HG03439 (cell line): ENCODE measurements around the gene FEM1C.
"Not testable (repeated sequence)": the region's sequence is repeated elsewhere in the genome, so short reads cannot be mapped to it uniquely, and the experiment has no call there.

Source experiments
- ATAC-seq: cut with Tn5 transposase; IDR thresholded peaks from one replicate; pipeline ENCODE4 v1.9.1; 2021; ENCODE audit warnings: mild to moderate bottlenecking, moderate library complexity; ENCODE audit not compliant: unreplicated experiment

The FEM1C gene

DNA sequence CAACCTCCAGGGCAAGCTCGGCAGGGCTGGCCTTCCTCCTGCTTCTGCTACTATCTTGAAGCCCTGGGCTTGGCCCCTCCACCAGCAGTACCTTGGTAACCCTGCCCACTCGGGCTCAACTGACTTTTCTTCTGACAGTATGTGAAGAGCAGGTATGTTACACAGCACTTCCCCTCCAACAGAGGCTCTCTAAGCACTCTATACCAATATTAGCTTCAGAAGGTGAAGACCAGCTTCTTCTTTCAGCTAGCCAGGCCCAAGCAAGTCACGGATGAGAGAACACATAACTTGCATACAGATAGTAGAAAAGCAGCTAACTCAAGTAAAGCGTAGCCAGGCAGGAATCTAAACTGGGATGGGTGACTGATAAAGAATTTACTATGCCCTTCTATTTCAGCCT lies 64.3 kb downstream of the FEM1C start:
- peak; percentile 66 for ATAC-seq

- ATAC-seq: not testable (repeated sequence)
Observed at GRCh38 chr5:115479166-115479873, 65.3 kb downstream of the FEM1C start.

DNA sequence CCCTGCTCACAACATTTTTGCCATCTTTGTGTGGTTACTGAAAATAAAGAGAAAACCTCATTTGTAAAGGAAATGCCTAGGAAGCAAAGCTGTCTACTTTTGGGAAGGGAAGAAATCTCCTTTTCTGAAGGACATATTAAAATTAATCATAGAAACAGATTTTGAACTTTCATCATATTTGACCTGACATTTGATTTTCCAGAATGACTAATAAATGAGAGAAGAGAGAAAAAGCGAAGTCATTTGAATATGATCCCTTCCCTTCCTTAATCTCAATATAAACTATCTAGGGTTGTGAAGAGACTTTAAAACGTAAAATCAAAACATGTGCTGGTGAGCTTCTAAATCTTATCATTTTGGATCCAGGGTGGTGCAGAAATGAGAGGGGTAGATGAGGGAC lies 66.3 kb downstream of the FEM1C start:
- ATAC-seq: no peak

DNA sequence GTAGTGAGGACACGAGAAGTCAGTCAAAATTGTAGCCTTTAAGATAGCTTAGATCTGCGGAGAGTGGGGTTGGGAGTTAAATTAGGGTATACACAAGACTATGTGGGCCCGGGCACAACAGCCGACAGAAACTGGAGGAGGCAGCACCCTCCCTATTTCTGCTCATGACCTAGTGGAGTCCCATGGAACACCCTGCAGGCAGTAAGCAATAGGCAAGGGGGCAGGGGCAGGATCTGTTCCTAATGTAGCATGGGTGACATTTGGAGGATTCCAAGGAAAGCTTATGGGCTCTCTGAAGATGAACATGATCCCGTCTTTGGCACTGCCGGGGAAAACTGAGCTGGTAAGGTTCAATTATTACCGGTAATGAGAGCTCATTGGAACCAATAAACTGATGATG lies 67.0 kb downstream of the FEM1C start:
- ATAC-seq: no peak

GRCh38 chr5:115475788-115476187 lies 68.8 kb downstream of the FEM1C start:
- ATAC-seq: no peak

DNA sequence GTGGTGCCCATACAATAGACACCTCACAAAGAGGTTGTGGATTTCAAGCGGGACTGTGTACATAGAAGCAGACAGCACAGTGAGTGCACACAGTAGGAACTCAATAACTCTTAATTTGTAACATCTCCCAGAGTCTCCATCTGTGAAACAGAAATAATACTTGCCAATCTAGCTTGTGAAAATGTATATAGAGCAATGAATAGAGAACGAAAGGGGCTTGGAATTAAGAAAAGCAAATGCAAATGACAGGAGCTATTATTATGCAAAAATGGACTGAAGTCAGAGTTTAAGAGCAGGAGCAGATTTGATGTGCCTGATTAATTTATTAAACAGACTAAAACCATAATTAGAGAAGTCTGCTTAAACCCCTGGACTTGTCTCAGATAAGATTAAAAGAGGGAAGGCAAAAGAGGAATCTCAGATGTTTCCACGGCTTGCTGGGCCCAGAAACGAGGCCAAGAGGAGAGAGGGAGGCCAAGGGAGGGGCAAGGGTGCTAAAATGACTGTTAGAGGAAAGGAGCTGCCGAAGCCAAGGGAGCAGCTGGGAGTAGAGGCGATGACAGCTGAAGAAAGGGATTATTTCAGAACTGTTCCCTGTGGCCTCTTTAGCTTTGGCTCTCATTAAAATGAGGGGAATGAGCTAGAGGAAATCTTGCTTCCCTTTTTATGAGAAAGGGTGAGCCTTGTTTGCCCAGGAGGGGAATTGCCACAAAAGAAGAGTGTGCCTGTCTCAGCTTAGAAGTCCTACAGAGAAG lies 72.1 kb downstream of the FEM1C start:
- ATAC-seq: no peak

GRCh38 chr5:115471345-115472063 lies 73.1 kb downstream of the FEM1C start:
- ATAC-seq: no peak

DNA sequence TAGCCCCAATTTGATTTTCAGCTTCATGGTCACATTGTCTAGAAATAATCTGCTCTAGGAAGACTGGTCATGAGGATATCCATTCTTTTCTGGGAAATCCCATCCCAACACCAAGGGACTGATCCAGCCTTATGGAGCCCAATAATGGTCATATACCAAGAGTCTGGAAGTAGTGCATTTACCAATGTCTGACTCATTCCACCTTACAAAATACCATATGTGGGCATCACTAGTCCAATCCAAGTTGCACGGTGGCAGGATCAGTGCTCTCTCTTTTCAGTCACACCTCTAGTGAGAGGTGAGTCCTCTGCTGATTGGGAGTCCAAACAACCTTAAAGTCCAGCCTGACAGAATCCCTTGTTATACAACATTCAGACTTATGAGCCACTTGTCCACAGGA lies 73.7 kb downstream of the FEM1C start:
- ATAC-seq: no peak
